ENCODE results near the gene LRPPRC. TPM values are rescaled to one million over a fixed set of nuclear protein-coding genes. Genes with fewer than 3 reads are reported as not detected.

LRPPRC gene
- total and polyA plus RNA-seq, 2 experiments from 2014 or later: 163 to 200 TPM

GRCh38 chr2:43943809-43944452 lies 51.9 kb downstream of the LRPPRC start (continued):
- TF ChIP-seq JUNB (IDR thresholded peaks at IDR 0.05; ENCODE audit: unreplicated experiment) (no peak), ZNF331 (CRISPR knock-in tag; IDR thresholded peaks at IDR 0.05; ENCODE audit: low read depth) (no peak), EZH2 (IDR thresholded peaks at IDR 0.05; ENCODE audit: low read depth, unreplicated experiment) (no peak), CREB1 (CRISPR knock-in tag; IDR thresholded peaks at IDR 0.05; ENCODE audit: low read depth) (no peak), EZH2phosphoT487 (IDR thresholded peaks at IDR 0.05; ENCODE audit: unreplicated experiment) (no peak), POLR2AphosphoS5 (IDR thresholded peaks at IDR 0.05; ENCODE audit: low read depth) (no peak)

DNA sequence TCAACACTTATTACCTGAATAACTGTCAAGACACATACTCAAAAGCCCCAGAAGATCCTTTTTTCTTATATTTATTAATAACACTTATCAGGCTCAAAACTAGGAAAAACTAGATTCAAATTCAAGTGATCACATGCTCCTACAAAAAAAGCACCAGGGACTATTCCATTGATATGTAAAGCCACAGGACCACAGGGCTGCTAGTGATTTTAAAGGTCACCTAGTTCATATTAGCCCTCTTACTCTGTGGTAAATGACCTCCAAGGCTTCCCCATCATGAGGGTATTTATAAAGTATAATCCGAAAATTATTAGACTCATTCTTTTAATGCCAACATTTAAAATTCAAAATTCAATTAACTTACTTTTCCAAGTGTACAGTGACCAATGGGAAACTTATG lies 52.5 kb downstream of the LRPPRC start:
- DNase-seq (ENCODE audit: low spot score): peak; percentile 19
- Mint-ChIP-seq H3K27me3 (ENCODE audit: insufficient read depth, low read depth, poor library complexity) (no peaks in the 10 kb centered on the region), H3K36me3 (ENCODE audit: low read depth) (peaks cover 79% of the 10 kb centered on the region), H3K4me3 (no peak overlapping the region), H3K9me3 (no peaks in the 10 kb centered on the region), H3K27ac (peak overlapping the region; percentile 70), H3K4me1 (peaks cover 68% of the 10 kb centered on the region)
- Histone ChIP-seq H3K9me2 (ENCODE audit: insufficient read depth) (no peaks in the 10 kb centered on the region), H3F3A (replicated peaks; ENCODE audit: low read depth) (no peaks in the 10 kb centered on the region), H3K4me1 (ENCODE audit: insufficient read depth) (peaks cover 43% of the 10 kb centered on the region), H3K27ac (ENCODE audit: low read depth) (peak overlapping the region; percentile 34; the same call in 1 of the 2 replicates), H2AFZ (no peak overlapping the region), H3K36me3 (ENCODE audit: insufficient read depth) (peaks cover 27% of the 10 kb centered on the region), H3K79me2 (replicated peaks; ENCODE audit: insufficient read depth) (peaks cover 49% of the 10 kb centered on the region), H4K20me1 (replicated peaks; ENCODE audit: insufficient read depth) (0 out of 2 replicates have a peak, but pooled peaks cover 4% of the 10 kb centered on the region), H3K4me3 (no peak overlapping the region), H3K27me3 (ENCODE audit: insufficient read depth) (no peaks in the 10 kb centered on the region), H3K4me2 (peak overlapping the region; percentile 6; the same call in 1 of the 2 replicates)
- ATAC-seq: peak; percentile 78
- TF ChIP-seq, protein P1, sequence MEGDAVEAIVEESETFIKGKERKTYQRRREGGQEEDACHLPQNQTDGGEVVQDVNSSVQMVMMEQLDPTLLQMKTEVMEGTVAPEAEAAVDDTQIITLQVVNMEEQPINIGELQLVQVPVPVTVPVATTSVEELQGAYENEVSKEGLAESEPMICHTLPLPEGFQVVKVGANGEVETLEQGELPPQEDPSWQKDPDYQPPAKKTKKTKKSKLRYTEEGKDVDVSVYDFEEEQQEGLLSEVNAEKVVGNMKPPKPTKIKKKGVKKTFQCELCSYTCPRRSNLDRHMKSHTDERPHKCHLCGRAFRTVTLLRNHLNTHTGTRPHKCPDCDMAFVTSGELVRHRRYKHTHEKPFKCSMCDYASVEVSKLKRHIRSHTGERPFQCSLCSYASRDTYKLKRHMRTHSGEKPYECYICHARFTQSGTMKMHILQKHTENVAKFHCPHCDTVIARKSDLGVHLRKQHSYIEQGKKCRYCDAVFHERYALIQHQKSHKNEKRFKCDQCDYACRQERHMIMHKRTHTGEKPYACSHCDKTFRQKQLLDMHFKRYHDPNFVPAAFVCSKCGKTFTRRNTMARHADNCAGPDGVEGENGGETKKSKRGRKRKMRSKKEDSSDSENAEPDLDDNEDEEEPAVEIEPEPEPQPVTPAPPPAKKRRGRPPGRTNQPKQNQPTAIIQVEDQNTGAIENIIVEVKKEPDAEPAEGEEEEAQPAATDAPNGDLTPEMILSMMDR (conservative IDR thresholded peaks at IDR 0.05; ENCODE audit: low read depth in 2 of 2): no peak
- TF ChIP-seq EZH2phosphoT487 (IDR thresholded peaks at IDR 0.05; ENCODE audit: unreplicated experiment) (no peak), JUNB (IDR thresholded peaks at IDR 0.05; ENCODE audit: unreplicated experiment) (no peak), ZNF114 (CRISPR knock-in tag; IDR thresholded peaks at IDR 0.05) (no peak), REST (IDR thresholded peaks at IDR 0.05; ENCODE audit: unreplicated experiment) (no peak), POLR2AphosphoS5 (IDR thresholded peaks at IDR 0.05; ENCODE audit: low read depth) (no peak), NANOG (IDR thresholded peaks at IDR 0.05; ENCODE audit: borderline replicate concordance) (no peak), STAT1 (IDR thresholded peaks at IDR 0.05; ENCODE audit: unreplicated experiment) (no peak)
- TF ChIP-seq, protein P2, sequence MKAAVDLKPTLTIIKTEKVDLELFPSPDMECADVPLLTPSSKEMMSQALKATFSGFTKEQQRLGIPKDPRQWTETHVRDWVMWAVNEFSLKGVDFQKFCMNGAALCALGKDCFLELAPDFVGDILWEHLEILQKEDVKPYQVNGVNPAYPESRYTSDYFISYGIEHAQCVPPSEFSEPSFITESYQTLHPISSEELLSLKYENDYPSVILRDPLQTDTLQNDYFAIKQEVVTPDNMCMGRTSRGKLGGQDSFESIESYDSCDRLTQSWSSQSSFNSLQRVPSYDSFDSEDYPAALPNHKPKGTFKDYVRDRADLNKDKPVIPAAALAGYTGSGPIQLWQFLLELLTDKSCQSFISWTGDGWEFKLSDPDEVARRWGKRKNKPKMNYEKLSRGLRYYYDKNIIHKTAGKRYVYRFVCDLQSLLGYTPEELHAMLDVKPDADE (IDR thresholded peaks at IDR 0.05): no peak
